Thyroid gland (tissue), 4 donors: ENCODE measurements around the gene SH3GL1. TPM values are rescaled to one million over a fixed set of nuclear protein-coding genes. Genes with fewer than 3 reads are reported as not detected.
A peak's percentile ranks its signal among the peaks of the same experiment; 100 is the strongest.

Source experiments
- DNase-seq, 2 donors: peaks; one replicate each; pipeline ENCODE4 v3.0.0-alpha.2; 2019
- H3K27ac ChIP-seq, 3 donors: fragments of 200-600 bp; sonication (generic); 1 replicate in 2 of 3; 2 replicates in 1 of 3; pipeline ENCODE4 v1.5.1; 2016 to 2019; ENCODE audit warnings: mild to moderate bottlenecking in 1 of 3, moderate library complexity in 1 of 3
- H3K27me3 ChIP-seq: fragments of 200-600 bp; sonication (generic); one replicate; pipeline ENCODE4 v1.5.1; 2019
- H3K36me3 ChIP-seq, 2 donors: fragments of 200-600 bp; sonication (generic); one replicate each; pipeline ENCODE4 v1.5.1; 2016 to 2019
- H3K4me1 ChIP-seq, 2 donors: fragments of 200-600 bp; sonication (generic); one replicate each; pipeline ENCODE4 v1.5.1; 2017 to 2019
- H3K4me3 ChIP-seq, 3 donors: fragments of 200-600 bp; sonication (generic); replicated peaks in 1 of 3; 1 replicate in 2 of 3; 2 replicates in 1 of 3; pipeline ENCODE4 v1.5.1; 2016; ENCODE audit warnings: mild to moderate bottlenecking in 1 of 3
- H3K9me3 ChIP-seq: fragments of 200-600 bp; sonication (generic); one replicate; pipeline ENCODE4 v1.5.1; 2017
- POLR2A ChIP-seq, 2 donors: fragments of 450-650 bp; IDR thresholded peaks; one replicate each; pipeline ENCODE4 v1.6.1; 2017; ENCODE audit warnings: antibody characterized with exemption in 2 of 2, mild to moderate bottlenecking in 2 of 2, moderate library complexity in 1 of 2
- WGBS, 2 donors: methylation state at CpG; one replicate each; pipeline ENCODE4 v1.1.5; 2017; 5-methylcytosine and 5-hydroxymethylcytosine counted together
- intact Hi-C: fragments of 100-400 bp; cut with DNase I; formaldehyde crosslinking; loops from one replicate; pipeline ENCODE4 v1.15.1; 2023
- total RNA-seq, 4 donors: library from RNA; depleted of rRNA; stranded (reverse); fragments of >200 nt; gene quantifications; one replicate each; pipeline ENCODE4 v1.2.3, GENCODE V29; 2016
- TF ChIP-seq, protein P1 (sequence below), 6 experiments: fragments of 200-600 bp in 3 of 6; fragments of 450-650 bp in 3 of 6; sonication (generic) in 3 of 6; IDR thresholded peaks; one replicate each; pipeline ENCODE4 v1.5.1; 2016 to 2019; ENCODE audit warnings: antibody characterized with exemption in 6 of 6, mild to moderate bottlenecking in 2 of 6, inconsistent platforms in 1 of 6, moderate library complexity in 1 of 6

Gene SH3GL1
- total RNA-seq, 4 donors from 2014 or later: 33.1 to 42.4 (median 36.7) TPM

DNA sequence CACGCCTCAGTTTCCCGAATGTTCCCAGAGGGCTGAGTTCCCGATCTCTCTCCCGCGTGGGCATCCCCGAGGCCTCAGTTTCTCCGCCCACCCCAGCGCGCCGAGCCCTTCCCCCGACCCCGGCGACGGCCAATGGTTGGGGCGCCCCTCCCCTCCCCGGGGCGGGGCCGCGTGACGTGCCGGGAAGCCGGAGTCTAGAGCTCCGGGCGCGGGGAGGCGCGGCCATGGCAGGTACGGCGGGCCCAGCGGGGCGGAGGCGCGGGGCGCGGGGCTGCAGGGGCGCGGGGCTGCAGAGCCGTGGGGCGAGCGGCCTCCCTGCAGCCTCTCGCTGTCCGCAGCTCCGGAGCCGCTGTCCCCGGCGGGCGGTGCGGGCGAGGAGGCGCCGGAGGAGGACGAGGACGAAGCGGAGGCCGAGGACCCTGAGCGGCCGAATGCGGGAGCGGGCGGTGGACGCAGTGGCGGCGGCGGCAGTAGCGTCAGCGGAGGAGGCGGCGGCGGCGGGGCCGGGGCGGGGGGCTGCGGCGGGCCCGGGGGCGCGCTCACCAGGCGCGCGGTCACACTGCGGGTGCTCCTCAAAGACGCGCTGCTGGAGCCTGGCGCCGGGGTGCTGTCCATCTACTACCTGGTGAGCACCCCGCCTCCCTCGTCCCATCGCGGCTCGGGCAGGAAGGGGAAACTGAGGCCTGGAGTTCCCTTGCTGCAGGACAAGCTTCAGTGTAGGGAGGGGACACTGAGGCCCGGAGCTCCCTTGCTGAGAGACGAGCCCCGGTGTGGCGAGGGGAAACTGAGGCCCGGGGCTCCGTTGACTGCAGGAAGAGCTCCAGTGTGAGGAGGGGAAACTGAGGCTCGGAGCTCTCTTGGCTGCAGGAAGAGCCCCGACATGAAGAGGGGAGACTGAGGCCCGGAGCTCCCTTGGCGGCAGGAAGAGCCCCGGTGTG lies 56.7 kb downstream of the SH3GL1 start, which contains the start of gene MPND:
TSS of gene MPND (plus strand) at position 193 of the 938 bp plus-strand sequence. CDS start at position 225, 32 bp downstream.
- Histone ChIP-seq H3K27ac (peak within 1 kb of the TSS; percentile 83 to 95 (median 87)), H3K4me1 (peaks cover 14 to 16% of the 10 kb centered on the region in 2 donors), H3K36me3 (no peaks in the 10 kb centered on the region), H3K9me3 (no peaks in the 10 kb centered on the region), H3K27me3 (no peaks in the 10 kb centered on the region), H3K4me3 (peak within 1 kb of the TSS; percentile 23 to 62 (median 47))
- TF ChIP-seq, protein P1, sequence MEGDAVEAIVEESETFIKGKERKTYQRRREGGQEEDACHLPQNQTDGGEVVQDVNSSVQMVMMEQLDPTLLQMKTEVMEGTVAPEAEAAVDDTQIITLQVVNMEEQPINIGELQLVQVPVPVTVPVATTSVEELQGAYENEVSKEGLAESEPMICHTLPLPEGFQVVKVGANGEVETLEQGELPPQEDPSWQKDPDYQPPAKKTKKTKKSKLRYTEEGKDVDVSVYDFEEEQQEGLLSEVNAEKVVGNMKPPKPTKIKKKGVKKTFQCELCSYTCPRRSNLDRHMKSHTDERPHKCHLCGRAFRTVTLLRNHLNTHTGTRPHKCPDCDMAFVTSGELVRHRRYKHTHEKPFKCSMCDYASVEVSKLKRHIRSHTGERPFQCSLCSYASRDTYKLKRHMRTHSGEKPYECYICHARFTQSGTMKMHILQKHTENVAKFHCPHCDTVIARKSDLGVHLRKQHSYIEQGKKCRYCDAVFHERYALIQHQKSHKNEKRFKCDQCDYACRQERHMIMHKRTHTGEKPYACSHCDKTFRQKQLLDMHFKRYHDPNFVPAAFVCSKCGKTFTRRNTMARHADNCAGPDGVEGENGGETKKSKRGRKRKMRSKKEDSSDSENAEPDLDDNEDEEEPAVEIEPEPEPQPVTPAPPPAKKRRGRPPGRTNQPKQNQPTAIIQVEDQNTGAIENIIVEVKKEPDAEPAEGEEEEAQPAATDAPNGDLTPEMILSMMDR (IDR thresholded peaks at IDR 0.05): no peak
- peak in 1 of 2 donors; percentile 78 for TF ChIP-seq POLR2A (IDR thresholded peaks at IDR 0.05)
- WGBS, 2 donors: 15 to 25% methylated on average over 18 to 32 of the region's 101 CpGs
- DNase-seq: peak; percentile 93
- intact Hi-C loops: no loop called here

DNA sequence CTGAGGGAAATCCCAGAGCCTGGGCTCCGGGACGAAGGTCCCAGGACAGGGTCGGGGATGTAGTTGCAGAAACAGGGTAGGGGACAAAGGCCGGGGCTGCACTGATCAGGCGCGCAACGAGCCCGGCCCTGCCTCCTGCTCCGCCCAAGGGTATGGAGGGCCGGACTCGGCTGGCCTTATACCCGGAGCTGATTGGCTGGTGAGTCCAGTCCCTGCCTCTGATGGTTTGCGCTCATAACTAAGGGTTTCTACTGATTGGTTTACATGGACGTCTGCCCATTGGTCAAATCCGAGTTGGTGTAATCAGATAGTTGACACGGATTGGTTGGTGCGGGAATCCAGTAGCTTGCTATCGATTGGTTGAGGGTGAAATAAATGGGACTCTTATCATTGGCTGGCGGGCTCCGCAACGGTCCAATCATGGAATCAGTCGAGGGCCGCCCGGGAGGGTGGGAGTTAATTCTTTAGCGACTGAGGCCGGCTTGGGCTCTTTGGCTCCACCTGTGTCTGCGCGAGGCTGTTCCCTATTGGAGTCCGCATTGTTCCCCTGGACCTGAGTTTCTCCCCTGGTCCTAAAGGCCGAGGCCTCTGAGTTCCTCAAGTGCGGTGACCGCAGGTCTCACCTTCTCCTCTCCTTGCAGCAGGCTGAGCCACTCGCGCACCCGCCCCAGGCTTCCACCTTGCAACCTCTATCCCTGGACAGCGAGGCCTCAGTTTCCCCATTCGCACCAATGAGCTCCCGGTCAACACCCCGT lies 57.6 kb downstream of the SH3GL1 start:
- 0% methylated on average over 20 of the region's 39 CpGs for WGBS, 2 donors

DNA sequence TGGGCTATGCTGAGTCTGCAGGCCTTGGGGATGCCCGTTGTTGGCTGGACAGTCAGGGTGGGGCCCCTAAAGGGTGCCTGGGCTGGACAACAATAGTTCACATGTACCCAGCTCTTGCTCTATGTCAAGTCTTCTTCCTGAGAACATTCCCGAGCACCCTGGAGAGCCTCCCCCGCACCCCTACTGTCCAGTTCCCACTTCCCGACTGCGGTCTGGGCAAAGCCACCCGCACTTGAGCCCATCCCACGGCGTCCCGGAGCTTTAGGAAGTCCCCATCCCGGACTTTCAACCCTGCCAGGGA lies 58.1 kb downstream of the SH3GL1 start:
- Histone ChIP-seq H3K27ac (peak overlapping the region; percentile 77 to 95 (median 87)), H3K4me1 (peaks cover 14 to 23% of the 10 kb centered on the region in 2 donors), H3K4me3 (peak overlapping the region; percentile 23 to 47 (median 32)), H3K9me3 (no peaks in the 10 kb centered on the region), H3K36me3 (no peaks in the 10 kb centered on the region), H3K27me3 (no peaks in the 10 kb centered on the region)
- 3 to 4% methylated on average over 8 to 10 of the region's 10 CpGs for WGBS, 2 donors
- no peak for DNase-seq
- intact Hi-C loops: no loop called here
- TF ChIP-seq, protein P1 (IDR thresholded peaks at IDR 0.05): no peak
- TF ChIP-seq POLR2A (IDR thresholded peaks at IDR 0.05): no peak

More for the DNA sequence above, 57.6 kb downstream of the SH3GL1 start:
- no peaks in the 10 kb centered on the region for H3K27me3 ChIP-seq
- intact Hi-C loops: no loop called here
- H3K36me3 ChIP-seq: no peaks in the 10 kb centered on the region
- DNase-seq: peak; percentile 97 to 98
- TF ChIP-seq, protein P1 (IDR thresholded peaks at IDR 0.05): peak in 2 of 6 experiments; percentile 15 to 17
- TF ChIP-seq POLR2A (IDR thresholded peaks at IDR 0.05): peak; percentile 74 to 94
- H3K9me3 ChIP-seq: no peaks in the 10 kb centered on the region
- peak overlapping the region; percentile 83 to 95 (median 87) for H3K27ac ChIP-seq
- peak overlapping the region; percentile 23 to 62 (median 47) for H3K4me3 ChIP-seq
- peaks cover 14 to 21% of the 10 kb centered on the region in 2 donors for H3K4me1 ChIP-seq

DNA sequence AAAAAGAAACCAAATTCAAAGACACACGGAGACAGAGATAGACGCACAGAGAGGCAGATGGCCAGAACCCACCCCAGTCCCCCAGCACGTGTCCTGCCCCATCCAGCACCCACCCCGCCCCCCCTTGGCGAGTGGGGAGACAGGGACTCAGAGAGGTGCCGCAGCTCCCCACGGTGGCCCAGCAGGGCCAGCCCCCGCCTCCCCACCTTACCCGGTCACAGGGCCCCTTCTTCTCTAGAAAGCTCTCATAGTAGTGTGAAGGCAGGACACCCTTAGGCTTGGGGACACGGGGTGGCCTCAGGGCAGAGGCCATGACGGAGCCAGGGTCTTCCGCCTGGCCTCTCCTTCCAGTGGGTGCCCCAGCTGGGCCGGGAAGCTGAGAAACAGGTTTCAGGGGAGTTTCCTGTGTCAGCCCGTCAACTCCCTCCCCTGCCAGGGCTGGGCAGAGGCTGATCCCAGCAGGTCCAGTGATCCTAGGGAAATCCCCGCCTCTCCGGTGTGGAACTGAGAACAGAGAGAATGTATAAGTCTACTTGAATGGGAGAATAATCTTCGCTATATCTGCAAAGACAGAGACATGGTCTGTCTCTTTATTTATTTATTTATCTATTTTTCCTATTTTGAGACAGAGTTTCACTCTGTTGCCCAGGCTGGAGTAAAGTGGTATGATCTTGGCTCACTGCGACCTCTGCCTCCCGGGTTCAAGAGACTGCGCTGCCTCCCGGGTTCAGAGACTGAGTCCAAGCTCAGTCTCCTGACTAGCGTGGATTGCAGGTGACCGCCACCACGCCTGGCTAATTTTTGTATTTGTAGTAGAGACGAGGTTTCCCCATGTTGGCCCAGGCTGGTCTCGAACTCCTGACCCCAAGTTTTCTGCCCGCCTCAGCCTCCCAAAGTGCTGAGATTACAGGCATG lies 61.6 kb downstream of the SH3GL1 start, which contains the start of gene STAP2:
TSS of gene STAP2 (minus strand) at position 387 of the 915 bp plus-strand sequence. CDS start at position 313, 74 bp downstream.
- H3K9me3 ChIP-seq: no peaks in the 10 kb centered on the region
- 29 to 35% methylated on average over 25 to 26 of the region's 27 CpGs for WGBS, 2 donors
- H3K27ac ChIP-seq: peak within 1 kb of the TSS; percentile 52 to 80 (median 71)
- no peaks in the 10 kb centered on the region for H3K36me3 ChIP-seq
- intact Hi-C loops: no loop called here
- DNase-seq: peak; percentile 79 to 86
- H3K4me1 ChIP-seq: peaks cover 8 to 16% of the 10 kb centered on the region in 2 donors
- peak within 1 kb of the TSS in 2 of 3 donors; percentile 32 to 40 for H3K4me3 ChIP-seq
- peak in 1 of 2 donors; percentile 51 for TF ChIP-seq POLR2A (IDR thresholded peaks at IDR 0.05)
- TF ChIP-seq, protein P1 (IDR thresholded peaks at IDR 0.05): no peak
- H3K27me3 ChIP-seq: no peaks in the 10 kb centered on the region
